ENCODE results near the gene TNFRSF9.
"Not testable (repeated sequence)": the region's sequence is repeated elsewhere in the genome, so short reads cannot be mapped to it uniquely, and the experiment has no call there.

Gene TNFRSF9

GRCh38 chr1:7960165-7960564, 19.5 kb upstream of the TNFRSF9 start:
- DNase-seq: no peak

DNA sequence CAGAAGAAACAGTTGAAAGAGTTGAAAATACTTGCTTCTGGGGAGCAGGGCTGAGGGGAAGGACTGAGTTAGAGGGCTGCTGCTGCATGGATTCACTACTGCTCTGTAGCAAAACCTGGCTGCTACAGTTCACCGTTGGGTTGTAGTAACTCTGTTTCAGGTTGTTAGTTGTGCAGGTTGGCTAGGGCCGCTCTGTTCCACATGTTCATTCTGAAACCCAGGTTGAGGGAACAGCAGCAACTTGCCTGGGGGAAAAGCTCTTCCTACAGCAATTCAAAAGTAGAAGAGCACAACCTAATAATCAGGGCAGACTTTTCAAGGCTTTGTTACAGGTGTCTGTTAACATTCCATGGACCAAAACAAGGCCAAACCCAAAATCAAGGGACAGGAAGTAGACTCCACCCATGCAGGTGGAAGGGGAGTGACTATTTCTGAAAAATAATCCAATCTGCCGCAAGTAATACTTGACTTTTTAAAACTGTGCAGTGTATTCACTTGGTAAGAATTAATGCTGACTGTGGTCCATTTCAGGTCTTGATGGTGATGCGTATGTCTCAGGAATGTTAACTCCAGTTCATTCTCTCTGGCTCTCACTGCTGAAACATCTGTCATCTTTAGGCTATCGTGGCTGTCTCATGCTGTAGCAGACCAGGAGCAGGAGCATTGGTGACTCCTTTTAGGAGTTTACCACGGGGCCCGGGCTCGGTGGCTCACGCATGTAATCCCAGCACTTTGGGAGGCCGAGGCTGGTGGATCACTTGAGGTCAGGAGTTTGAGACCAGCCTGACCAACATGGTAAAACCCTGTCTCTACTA, 15.8 kb upstream of the TNFRSF9 start:
- peak; percentile 11 for DNase-seq

GRCh38 chr1:7954683-7955082, 14.0 kb upstream of the TNFRSF9 start:
- DNase-seq: no peak

- DNase-seq: peak; percentile 86
These were observed 13.4 kb upstream of the TNFRSF9 start for GRCh38 chr1:7953850-7954609.

GRCh38 chr1:7952791-7953190, 12.2 kb upstream of the TNFRSF9 start:
- not testable (repeated sequence) for DNase-seq

DNA sequence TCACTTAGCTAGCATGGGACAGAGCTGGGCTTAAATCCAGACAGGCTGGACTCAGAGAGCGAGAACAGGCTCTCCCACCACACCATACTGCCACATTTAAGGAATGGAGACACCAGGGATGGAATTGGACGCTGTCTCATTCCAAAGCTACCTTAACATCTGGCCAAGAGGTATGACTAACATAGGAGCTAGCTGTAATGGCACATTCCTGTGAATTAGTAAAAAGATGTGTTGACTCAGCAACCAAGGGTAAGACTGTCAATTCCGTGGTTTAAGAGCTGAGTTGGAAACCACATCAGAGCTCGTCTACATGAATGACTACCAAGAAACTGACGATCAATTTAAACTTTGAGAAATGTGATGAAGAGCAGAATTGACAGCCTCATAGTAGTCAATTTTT, 8.3 kb upstream of the TNFRSF9 start:
- DNase-seq: peak; percentile 71

DNA sequence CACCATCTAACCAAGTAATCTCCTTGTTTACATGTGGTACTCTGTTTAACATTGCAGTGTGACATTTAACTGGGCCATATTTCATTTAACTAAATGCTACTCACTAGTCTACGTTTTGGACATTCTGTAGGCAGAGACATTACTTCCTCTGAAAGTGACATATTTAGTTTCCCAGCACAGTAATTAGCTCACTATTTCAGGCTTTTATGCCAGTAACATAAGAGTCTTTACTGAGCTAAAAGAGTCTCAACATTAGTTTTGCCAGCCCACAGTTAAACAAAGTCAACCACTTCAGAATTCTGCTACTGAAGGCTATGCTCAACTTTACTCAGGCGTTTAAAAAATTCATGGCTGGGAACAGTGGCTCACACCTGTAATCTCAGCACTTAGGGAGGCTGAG, 2.6 kb upstream of the TNFRSF9 start:
- no peak for DNase-seq

GRCh38 chr1:7942214-7942921, 1.7 kb upstream of the TNFRSF9 start:
- DNase-seq: no peak

- DNase-seq: no peak
These were observed 776 bp upstream of the TNFRSF9 start for GRCh38 chr1:7941437-7941793.

DNA sequence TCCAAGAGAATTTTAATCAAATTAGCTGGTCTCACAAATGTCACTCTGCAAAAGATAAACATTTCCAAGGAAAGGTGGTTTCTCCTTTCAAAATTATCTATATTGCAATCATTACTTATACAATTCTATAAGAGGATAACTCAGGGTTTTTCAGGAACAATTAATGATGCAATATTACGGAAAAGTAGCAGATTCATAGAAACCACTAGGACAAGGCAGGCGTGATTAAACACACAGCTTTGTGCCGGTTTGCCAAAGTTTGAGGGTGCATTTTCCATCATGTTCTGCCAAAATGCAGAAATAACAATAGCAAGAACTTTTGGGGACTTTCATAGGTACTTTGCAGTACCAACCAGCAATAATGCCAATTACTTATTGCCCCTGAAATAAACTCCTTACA, 605 bp downstream of the TNFRSF9 start:
- no peak for DNase-seq

DNA sequence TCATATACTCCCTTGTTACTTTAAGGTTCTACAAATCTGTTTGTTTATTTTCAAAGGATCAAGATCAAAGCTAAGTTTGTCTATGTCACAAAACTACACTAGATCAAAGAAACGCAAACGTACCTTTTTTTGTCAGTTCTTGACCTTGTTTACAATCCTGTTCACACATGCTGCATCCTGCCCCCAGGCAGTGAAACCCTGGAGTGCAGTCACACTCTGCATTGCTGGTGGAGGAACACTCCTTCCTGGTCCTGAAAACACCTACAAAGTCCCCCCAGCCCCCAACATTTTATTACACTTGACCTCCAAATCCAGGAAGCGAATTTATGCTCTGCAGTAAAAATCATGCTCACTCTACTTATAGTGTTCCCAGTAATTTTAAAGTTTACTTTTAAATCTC, 2.6 kb downstream of the TNFRSF9 start:
- DNase-seq: no peak

DNA sequence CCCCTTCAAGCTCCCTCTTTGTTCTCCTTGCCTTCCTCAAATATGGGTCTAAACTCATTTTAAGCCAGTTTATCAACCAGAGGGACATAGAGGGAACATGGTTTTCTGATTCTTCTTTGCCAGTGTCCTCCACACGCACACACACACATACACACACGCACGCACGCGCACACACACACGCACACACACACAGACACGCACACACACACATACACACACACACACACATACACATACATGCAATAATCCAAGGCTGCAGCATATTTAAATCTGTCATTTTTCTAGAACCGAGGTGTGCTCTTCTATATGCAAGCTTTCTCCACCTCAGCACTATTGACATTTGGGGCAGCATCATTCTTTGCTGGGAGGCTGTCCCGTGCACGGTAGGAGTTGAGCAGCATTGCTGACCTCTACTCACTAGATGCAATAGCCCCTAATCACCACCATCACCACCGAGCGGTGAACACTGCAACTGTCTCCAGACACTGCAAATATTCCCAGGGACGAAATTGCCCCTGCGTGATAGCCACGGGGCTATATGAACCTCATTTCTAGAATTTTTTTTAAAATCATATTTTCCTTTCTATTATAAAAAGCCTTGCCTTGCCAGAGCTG, 8.0 kb downstream of the TNFRSF9 start:
- no peak for DNase-seq

DNA sequence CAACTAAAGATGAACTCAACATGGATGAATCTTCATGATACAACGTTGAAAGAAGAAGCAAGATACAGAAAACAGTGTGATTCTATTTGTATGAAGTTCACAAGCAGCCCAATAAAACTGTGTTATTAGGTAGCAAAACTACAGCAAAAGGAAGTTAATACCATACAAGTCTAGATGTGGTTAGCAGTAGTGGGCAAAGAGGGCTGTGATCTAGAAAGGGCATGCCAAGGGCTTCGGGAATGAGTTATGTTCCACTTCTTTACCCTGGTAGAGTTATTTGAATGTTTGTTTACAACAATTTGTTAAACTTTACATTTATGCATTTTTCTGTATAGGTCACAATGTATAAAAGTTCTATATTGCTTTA, 9.2 kb downstream of the TNFRSF9 start:
- no peak for DNase-seq

DNA sequence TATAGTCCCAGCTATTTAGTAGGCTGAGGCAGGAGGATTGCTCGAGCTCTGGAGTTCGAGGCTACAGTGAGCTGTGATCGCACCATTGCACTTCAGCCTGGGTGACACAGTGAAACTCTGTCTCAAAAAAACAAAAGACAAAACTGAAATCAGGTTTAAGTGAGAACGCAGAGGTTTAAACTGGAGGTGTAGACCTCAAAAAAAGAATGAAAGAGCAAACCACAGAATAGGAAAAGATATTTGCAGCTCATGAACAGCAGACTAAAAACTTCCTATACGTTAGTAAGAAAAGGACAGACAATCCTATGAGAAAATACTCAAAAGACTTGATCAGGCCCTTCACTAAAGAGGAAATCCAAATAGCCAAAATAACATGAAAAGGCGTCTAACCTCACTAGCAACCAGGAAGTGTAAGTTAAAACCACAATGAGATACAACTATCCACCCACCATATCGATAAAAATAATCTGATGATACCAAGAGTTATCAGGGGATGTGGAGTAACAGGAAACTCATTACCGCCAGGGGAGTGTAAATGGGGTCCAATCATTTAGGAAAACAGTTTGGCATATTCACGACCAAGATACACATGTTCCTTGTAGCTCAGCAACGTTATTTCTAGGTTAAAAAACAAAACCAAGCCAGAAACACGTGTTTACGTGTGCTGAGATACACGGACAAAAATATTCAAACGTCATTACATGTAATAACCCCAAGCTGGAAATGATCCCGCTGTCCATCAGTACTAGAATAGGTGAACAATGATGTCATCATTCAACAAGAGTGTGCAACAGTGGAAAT, 9.8 kb downstream of the TNFRSF9 start:
- no peak for DNase-seq

- DNase-seq: no peak
These were observed 11.0 kb downstream of the TNFRSF9 start for GRCh38 chr1:7929637-7930036.

GRCh38 chr1:7928247-7928646, 12.4 kb downstream of the TNFRSF9 start:
- DNase-seq: no peak

DNA sequence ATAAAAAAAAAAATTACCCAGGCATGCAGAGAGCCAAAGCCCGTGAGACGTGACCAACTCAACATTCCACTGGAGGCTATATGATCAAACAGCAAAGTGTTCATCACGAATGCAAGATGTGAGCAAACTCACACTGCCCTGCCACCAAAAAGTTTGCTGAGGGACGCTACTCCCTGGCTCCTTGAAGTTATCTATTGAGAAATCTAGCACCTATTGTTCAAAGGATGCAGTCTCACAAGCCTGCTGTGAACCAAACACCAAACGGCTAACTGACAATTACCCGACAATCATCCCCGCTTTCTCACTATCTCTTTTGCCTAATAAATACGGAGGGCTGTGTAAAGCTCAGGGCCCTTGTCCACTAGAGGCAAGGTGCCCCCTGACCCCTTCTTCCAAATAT, 13.6 kb downstream of the TNFRSF9 start:
- DNase-seq: not testable (repeated sequence)

DNA sequence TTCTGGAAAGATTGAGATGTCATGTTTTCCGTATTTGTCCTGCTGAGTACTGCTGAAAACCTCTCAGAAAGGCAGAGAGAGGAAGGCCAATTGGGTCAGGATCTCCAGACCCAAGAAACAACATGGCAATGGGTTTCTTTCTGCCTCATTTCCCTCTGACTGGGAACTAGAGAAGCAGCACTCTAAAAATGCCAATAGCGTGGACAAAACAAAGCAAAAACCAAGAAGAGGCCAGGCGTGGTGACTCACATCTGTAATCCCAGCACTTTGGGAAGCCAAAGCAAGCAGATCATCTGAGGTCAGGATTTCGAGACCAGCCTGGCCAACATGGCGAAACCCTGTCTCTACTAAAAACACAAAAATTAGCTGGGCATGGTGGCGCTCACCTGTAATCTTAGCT, 18.3 kb downstream of the TNFRSF9 start:
- no peak for DNase-seq

DNA sequence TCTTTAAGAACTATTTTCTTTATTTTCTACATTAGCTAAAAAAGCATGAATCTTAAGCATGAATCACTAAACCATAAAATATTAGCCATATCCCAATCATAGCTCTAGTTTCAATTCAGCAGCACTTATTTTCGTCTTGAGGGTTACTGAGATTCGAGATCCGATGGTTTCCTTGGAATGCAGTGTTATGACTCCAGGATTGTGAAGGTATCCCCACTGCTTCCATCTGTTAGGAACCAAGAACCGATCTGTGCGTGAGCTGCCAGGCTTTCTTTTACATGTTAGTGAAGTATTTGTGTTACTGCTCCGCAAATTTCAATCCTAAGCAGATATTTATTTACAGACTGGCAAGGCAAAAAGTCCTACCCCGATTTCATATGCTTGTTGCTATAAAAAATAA, 18.8 kb downstream of the TNFRSF9 start:
- DNase-seq: no peak

DNA sequence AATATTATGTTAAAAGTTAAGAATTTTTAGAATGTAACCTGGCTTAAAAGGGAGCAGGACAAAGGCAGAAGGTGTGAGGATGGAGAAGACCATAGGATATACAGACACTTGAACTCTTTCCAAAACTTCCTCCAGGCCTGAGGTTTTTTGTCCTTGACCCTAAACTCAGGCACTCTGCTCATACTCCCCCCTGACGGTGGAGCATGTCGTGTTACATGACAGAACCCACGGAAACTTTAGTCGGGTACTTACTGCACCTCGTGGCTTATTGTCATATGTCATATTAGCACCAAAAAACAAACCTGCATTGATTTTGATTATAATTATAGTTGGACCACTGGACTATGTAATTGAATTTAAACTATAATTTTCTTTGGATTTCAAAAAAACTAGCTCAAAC, 20.8 kb downstream of the TNFRSF9 start:
- no peak for DNase-seq

DNA sequence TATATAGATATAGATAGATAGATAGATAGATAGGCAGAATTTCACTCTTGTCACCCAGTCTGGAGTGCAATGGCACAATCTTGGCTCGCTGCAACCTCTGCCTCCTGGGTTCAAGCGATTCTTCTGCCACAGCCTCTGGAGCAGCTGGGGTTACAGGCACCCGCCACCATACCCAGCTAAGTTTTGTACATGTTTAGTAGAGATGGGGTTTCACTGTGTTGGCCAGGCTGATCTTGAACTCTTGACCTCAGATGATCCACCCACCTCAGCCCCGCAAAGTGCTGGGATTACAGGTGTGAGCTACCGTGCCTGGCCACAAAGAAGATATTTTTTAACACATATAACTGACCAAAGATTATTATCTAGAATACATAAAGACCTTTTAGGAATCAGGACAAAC, 22.7 kb downstream of the TNFRSF9 start:
- DNase-seq: not testable (repeated sequence)

DNA sequence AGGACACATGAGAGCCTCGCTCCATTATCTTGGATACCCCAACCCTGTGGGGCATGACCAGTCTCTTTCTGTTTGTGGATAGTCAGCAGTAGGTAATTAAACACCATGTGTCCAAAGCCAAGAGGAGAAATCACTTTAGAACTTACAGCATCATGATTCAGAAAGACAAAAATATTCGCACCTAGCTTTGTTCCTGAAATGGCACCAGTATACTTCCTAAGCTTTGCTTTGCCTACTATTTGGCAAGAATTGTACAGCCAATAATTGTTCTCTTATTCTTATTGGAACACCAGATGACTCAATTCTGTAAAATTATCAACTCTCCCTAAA, 24.2 kb downstream of the TNFRSF9 start:
- DNase-seq: no peak
